Measurements from ENCODE around the gene SEMA5B.

Gene SEMA5B

DNA sequence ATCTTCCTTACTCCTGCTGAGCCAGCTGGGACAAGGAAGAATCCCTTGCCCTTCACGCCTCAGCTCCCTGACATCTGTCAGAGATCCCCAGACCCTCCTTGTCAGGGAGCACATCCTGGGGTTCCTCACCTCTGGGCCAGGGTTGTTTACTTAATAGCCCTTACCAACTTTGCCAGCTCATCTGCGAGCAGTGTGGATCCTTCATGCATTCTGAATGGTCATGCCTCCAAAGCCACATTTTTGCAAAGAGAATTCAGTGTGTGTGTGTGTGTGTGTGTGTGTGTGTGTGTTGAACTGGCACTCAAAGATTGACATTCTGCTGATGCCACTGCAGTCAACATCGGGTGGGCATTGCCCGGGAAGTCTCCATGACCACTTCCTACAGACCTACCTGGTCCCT is 120.1 kb downstream of the SEMA5B start:
- CTCF ChIA-PET: no interaction called here

DNA sequence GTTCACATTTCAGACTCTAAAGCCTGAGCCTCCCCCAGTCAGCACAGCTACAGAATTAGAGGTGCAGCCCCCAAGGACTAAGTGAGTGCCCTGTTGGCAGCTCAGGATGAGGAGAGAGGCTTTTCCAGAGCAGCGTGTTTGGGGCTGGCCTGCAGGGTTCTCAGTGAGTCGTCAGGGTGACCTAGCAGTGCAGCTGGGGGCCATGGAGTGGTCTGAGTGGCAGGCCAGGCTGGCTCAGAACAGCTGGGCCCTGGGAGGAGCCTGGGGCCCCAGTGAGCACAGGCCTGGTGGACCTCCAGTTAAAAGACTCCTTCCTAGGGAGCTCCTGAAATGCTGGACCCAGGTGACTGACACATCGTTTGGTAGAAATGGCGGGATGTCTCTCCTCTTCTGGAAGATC is 124.4 kb downstream of the SEMA5B start:
- CTCF ChIA-PET: interaction anchor here (1.2 kb wide), 1 partner anchor 36 kb away, joined by 3 read pairs; no protein-coding TSS in a partner anchor
- POLR2A ChIA-PET: interaction anchor here (0.7 kb wide), 1 partner anchor 209 kb away, joined by 3 read pairs; no protein-coding TSS in a partner anchor
- no peak for TF ChIP-seq CTCF (IDR thresholded peaks at IDR 0.05; ENCODE audit: control extremely low read depth, extremely low read depth, low read depth, missing control alignments)
- DNase-seq (ENCODE audit: extremely low spot score): no peak

More for the DNA sequence above, 120.1 kb downstream of the SEMA5B start:
- POLR2A ChIA-PET: no interaction called here
- no peak for TF ChIP-seq CTCF (IDR thresholded peaks at IDR 0.05; ENCODE audit: control extremely low read depth, extremely low read depth, low read depth, missing control alignments)
- DNase-seq (ENCODE audit: extremely low spot score): no peak

DNA sequence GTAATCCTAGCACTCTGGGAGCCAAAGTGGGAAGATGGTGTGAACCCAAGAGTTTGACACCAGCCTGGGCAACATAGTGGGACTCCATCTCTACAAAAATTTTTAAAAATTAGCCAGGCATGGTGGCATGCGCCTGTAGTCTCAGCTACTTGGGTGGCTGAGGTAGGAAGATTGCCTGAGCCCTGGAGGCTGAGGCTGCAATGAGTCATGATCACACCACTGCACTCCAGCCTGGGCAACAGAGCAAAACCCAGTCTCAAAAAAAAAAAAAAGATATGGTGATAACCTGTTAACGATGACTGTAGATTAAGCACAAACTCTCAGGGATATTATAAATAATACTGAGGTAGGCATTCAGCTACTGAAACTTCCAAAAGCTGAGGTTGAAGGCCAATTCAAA is 125.2 kb downstream of the SEMA5B start:
- POLR2A ChIA-PET: no interaction called here
- TF ChIP-seq CTCF (IDR thresholded peaks at IDR 0.05; ENCODE audit: control extremely low read depth, extremely low read depth, low read depth, missing control alignments): no peak
- DNase-seq (ENCODE audit: extremely low spot score): no peak
- CTCF ChIA-PET: interaction anchor here (0.7 to 1.3 kb wide), 3 partner anchors 12 to 37 kb away, joined by 3 read pairs; no protein-coding TSS in a partner anchor

- ChIA-PET POLR2A (no interaction called here), CTCF (interaction anchor here (1.0 kb wide), 1 partner anchor 12 kb away, joined by 3 read pairs; no protein-coding TSS in a partner anchor)
Measured at GRCh38 chr3:122898298-122898697, 129.3 kb downstream of the SEMA5B start.

GRCh38 chr3:122893754-122894668 is 133.6 kb downstream of the SEMA5B start:
- no peak for TF ChIP-seq CTCF (IDR thresholded peaks at IDR 0.05; ENCODE audit: control extremely low read depth, extremely low read depth, low read depth, missing control alignments)
- POLR2A ChIA-PET: no interaction called here
- CTCF ChIA-PET: interaction anchor here (0.8 to 1.2 kb wide), 3 partner anchors 11 to 139 kb away, joined by 3 read pairs; no protein-coding TSS in a partner anchor
- DNase-seq (ENCODE audit: extremely low spot score): no peak

More at GRCh38 chr3:122898298-122898697, 129.3 kb downstream of the SEMA5B start:
- no peak for TF ChIP-seq CTCF (IDR thresholded peaks at IDR 0.05; ENCODE audit: control extremely low read depth, extremely low read depth, low read depth, missing control alignments)
- DNase-seq (ENCODE audit: extremely low spot score): no peak

- TF ChIP-seq CTCF (IDR thresholded peaks at IDR 0.05; ENCODE audit: control extremely low read depth, extremely low read depth, low read depth, missing control alignments): no peak
- ChIA-PET POLR2A (no interaction called here), CTCF (interaction anchor here (0.8 kb wide), 1 partner anchor 24 kb away, joined by 3 read pairs; no protein-coding TSS in a partner anchor)
- peak; percentile 33 for DNase-seq (ENCODE audit: extremely low spot score)
Measured at GRCh38 chr3:122893282-122893681, 134.3 kb downstream of the SEMA5B start.

All from GM10248 (cell line).